ENCODE data around the gene SLC39A6. TPM values are rescaled to one million over a fixed set of nuclear protein-coding genes. Genes with fewer than 3 reads are reported as not detected.
A peak's percentile ranks its signal among the peaks of the same experiment; 100 is the strongest.
"Not testable (repeated sequence)": the region's sequence is repeated elsewhere in the genome, so short reads cannot be mapped to it uniquely, and the experiment has no call there.

The SLC39A6 gene, protein sequence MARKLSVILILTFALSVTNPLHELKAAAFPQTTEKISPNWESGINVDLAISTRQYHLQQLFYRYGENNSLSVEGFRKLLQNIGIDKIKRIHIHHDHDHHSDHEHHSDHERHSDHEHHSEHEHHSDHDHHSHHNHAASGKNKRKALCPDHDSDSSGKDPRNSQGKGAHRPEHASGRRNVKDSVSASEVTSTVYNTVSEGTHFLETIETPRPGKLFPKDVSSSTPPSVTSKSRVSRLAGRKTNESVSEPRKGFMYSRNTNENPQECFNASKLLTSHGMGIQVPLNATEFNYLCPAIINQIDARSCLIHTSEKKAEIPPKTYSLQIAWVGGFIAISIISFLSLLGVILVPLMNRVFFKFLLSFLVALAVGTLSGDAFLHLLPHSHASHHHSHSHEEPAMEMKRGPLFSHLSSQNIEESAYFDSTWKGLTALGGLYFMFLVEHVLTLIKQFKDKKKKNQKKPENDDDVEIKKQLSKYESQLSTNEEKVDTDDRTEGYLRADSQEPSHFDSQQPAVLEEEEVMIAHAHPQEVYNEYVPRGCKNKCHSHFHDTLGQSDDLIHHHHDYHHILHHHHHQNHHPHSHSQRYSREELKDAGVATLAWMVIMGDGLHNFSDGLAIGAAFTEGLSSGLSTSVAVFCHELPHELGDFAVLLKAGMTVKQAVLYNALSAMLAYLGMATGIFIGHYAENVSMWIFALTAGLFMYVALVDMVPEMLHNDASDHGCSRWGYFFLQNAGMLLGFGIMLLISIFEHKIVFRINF
- 10 to 100 TPM; 11.0 to 11.4 TPM for total RNA-seq
- long read RNA-seq, transcript SLC39A6-201 (10 exons, 3,543 nt): major isoform, 16 of 25 reads
- long read RNA-seq, partial matches to known transcripts: 4 of 25 reads
- long read RNA-seq, other reads (novel, unspliced or antisense): 3 of 25 reads

DNA sequence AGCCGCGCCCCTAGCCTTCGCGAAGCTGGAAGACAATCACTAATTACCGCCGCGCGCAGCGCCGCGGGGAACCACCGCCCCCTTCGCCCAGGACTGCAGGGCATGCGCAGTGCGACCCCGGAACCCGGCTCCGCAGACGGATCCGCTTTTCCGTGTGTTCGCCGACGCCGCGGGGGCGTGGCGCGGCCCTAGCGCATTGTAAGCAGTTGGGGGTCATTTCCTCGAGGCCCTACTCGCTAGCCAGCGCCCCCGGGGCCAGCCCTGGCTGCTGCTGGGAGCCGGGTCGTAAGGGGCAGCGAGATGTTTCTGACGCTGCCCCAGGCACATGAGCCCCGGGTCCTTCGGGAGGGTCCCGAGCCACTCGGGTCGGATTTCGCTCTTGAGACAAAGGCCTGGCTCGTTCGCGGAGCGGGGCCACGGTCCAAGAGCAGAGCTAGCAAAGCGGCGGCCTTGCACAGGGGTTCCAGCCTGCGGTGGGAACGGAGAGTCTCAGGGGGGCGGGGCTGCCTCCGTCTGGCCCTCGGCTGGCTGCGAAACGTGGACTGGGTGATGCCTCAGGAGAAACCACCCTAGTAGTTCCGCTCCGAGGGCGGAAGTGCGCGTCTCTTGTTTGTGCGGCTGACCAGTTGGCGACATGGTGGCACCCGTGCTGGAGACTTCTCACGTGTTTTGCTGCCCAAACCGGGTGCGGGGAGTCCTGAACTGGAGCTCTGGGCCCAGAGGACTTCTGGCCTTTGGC is at the start of gene SLC39A6, which contains the start of gene ELP2:
Gene SLC39A6 (minus strand): TSS at position 41 of the 739 bp plus-strand sequence. CDS start 2,333 bp downstream, outside the sequence.
Gene ELP2 (plus strand): TSS at position 600 of the 739 bp plus-strand sequence. CDS start 35 bp downstream, at position 635.
- ATAC-seq: peak; percentile 94
- intact Hi-C loops (cut with DNase I, micrococcal nuclease): no loop called here

DNA sequence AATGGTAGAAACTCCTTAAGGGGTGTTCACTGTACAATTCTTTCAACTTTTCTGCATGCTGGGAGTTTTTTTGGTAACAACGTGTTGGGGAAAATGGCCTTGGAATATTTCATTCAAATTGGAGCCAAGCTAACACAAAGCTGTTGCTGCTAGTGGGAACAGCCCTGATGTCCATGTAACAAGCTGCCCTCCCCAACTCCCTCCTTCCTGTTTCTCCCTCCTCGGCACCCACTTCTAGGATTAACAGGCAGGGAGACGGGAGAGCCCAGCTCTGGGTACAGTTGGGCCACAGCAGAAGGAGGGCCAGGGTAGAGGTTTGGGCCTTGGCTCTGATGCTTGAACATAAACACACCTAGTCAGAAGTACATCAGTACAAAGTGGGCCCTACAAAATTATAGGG is 48.8 kb upstream of the SLC39A6 start:
- intact Hi-C loops (cut with DNase I, micrococcal nuclease): no loop called here
- no peak for DNase-seq
- no peak for ATAC-seq

More for the DNA sequence above, at the start of gene SLC39A6, which contains the start of gene ELP2:
- peak; percentile 96 to 97 for DNase-seq

DNA sequence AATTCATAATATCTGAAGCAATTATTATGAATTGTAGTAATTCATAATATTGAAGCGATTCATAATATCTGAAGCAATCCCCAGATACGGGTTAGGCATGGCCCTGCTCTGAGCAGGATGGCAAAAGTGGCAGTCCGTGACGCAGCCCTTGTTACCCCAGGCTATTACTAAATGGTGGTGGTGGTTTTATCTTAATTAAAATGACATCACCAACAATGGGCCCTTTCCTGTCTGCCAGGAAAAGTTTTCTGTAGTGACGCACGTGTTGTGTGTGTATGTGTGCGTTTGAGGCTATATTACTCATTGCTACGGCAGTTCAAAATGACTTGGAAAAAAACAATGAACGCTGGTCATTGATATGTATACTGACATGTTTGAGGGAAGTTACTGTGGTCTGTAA is 47.6 kb upstream of the SLC39A6 start:
- intact Hi-C loops (cut with DNase I, micrococcal nuclease): no loop called here
- DNase-seq (no peak), ATAC-seq (no peak)

DNA sequence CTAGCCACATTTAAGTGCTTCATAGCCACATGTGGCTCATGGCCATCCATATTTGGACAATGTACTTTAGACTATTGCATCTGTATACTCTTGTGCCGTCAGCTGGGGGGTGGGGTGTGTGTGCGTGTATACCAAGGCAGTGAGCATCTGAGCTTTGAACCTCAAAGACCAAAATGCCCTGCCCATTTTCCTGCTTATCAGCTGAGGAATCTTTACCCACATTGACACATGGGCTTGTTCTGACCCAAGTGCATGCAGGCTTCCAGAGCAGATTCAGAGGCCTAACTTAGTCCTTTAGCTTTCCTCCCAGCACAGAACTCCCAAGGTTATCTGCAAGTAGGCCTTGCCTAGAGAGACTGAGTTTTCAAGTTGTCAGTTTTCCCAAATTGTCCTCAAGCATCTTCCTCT is 47.0 kb upstream of the SLC39A6 start:
- ATAC-seq (peak; percentile 97), DNase-seq (peak; percentile 87 to 88)
- intact Hi-C loops (cut with DNase I, micrococcal nuclease): no loop called here

DNA sequence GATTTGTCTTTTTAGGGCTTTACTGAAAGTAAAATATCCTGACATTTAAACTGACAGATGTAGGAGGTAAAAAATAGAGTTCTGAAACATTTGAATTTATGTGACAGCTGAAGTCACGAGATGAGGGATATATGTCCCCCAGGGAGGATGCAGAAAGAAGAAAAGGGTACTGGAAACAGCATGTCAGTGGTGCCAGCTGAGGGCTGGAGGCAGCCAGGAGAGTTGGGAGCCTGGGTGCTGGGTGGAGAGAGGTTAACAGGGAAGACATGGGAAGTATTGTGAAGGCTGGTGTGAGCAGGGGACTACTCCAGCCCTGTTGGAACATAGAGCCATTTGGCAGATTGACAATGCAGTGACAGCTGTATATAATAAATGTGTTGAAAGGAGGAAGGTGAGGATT is 46.3 kb upstream of the SLC39A6 start:
- peak; percentile 32 for ATAC-seq
- intact Hi-C loops (cut with DNase I, micrococcal nuclease): no loop called here
- DNase-seq: no peak

DNA sequence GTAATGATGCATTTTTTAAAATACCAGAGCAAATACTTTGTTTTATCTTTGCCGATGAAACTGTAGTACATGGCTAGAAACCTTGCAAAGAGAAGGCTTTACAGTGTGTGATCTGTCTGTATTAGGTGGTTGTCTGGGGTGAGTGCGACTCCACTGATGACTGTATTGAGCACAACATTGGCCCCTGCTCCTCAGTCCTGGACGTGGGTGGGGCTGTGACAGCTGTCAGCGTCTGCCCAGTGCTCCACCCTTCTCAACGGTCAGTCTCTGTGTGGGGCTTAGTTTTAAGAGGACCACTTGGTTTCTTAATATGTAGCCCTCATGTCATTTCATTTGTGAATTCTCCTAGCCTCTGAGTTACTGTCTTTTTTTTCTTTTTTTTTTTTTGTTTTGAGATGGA is 40.8 kb upstream of the SLC39A6 start:
- intact Hi-C loops (cut with DNase I, micrococcal nuclease): no loop called here
- peak; percentile 36 for ATAC-seq
- DNase-seq: no peak

DNA sequence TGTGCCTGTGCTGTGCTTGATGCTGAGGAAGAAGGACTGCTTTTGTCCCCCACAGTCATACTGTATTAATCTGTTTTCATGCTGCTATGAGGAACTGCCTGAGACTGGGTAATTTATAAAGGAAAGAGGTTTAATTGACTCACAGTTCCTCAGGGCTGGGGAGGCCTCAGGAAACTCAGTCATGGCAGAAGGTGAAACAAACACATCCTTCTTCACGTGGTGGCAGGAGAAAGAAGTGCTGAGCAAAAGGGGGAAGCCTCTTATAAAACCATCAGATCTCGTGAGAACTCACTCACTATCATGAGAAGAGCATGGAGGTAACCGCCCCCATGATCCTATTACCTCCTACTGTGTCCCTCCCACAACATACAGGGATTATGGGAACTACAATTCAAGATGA is 39.2 kb upstream of the SLC39A6 start:
- ATAC-seq; intact Hi-C loops (cut with DNase I, micrococcal nuclease): not testable (repeated sequence)

DNA sequence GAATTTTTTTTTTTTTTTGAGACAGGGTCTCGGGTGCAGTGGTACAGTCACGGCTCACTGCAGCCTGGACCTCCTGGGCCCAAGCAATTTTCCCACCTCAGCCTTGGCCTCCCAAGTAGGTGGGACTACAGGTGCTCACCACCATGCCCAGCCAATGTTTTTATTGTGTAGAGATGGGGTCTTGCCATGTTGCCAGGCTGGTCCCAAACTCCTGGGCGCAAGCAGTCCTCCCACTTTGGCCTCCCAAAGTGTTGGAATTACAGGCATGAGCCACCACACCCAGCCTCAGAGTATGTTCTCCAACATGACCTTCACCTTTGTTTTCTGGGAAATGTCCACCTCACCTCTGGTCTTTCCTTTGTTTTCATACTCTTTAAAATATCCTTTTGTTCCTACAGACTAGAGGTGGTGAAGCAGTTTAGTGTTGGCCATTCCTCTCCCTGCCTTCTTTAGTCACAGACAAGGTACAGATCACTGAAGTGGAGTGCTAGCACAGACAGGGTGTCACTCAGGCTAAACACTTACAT is 38.6 kb upstream of the SLC39A6 start:
- ATAC-seq (no peak), DNase-seq (no peak)
- intact Hi-C loops (cut with DNase I, micrococcal nuclease): no loop called here

More for the DNA sequence above, 39.2 kb upstream of the SLC39A6 start:
- DNase-seq: not testable (repeated sequence)

DNA sequence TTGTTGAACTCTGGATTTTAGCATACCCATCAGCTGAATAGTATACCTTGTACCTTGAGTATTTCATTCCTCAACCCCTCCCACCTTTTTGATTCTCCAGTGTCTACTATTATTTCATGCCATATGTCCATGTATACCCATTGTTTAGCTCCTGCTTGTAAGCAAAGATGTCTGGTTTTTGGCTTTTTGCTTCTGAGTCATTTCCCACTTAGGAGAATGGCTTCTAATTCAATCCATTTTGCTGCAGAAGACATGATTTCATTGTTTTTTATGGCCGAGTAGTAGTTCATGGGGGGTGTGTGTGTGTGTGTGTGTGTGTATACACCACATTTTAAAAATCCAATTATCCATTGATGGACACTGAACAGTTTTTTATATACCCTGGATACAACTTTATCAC is 33.8 kb upstream of the SLC39A6 start:
- DNase-seq (no peak), ATAC-seq (no peak)
- intact Hi-C loops (cut with DNase I, micrococcal nuclease): no loop called here

DNA sequence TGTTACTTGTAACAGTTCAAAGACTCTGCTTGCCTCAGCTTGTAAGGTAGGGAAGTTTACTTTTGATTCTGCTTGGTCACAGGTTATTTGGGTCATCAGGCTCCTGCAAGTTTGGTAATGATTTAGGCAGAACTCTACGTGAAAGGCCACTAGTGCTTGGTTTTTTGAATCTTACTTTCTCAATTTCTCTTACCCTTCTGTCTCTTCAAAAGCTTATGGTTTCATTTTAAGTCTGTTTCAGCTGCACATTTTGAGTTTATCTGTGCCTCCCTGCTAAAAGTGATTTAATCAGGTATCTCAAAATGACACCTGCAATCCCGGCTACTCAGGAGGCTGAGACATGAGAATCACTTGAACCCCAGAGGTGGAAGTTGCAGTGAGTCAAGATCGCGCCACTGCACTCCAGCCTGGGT is 31.8 kb upstream of the SLC39A6 start:
- DNase-seq (no peak), ATAC-seq (no peak)
- intact Hi-C loops (cut with DNase I, micrococcal nuclease): no loop called here

DNA sequence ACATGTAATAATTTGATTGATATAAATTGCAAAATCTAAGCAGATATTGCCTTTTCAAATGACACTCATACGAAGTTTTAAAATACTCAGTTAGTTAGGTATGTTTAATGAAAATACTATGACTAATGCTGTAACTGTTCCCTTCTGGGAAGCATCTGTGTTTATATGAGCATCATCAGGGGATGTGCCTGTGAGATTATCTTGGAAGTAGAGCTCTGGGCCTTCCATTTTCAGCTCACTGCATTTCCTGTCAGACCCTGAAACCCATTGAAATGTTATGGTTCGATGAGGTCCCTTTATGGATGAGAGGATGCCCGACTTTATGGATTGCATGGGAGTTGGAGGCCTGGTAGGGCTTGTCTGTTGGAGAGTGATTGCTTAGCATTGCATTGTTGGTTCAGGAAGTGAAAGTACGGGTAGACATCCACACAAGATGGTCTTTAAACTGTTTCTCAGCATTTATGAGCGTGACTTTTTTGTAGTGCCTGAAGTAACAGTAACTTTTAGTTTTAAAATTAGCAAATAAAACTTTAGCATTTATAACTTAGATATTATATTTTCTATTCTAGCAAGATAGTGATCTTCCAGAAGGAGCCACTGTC is 29.2 kb upstream of the SLC39A6 start:
- DNase-seq (no peak), ATAC-seq (no peak)
- intact Hi-C loops (cut with DNase I, micrococcal nuclease): no loop called here

DNA sequence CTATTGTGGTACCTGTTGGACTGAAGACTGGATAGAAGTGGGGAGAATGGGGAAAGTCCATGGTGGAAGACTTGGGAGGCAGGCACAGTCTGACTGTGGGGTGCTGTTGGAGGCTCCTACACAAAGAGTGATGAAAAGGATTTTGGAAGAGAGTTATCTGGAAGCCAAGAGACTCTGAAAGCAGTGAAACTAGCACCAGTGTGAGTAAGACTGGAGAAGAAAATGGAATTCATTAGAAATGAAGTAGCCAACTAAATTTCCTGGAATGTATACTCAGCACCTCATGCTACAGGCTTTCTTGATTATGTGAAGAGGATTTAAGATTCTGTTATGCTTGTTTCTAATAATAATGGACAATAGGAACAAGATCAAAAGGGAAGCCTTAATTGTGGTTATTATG is 28.3 kb upstream of the SLC39A6 start:
- ATAC-seq: no peak
- intact Hi-C loops (cut with DNase I, micrococcal nuclease): no loop called here
- no peak for DNase-seq

DNA sequence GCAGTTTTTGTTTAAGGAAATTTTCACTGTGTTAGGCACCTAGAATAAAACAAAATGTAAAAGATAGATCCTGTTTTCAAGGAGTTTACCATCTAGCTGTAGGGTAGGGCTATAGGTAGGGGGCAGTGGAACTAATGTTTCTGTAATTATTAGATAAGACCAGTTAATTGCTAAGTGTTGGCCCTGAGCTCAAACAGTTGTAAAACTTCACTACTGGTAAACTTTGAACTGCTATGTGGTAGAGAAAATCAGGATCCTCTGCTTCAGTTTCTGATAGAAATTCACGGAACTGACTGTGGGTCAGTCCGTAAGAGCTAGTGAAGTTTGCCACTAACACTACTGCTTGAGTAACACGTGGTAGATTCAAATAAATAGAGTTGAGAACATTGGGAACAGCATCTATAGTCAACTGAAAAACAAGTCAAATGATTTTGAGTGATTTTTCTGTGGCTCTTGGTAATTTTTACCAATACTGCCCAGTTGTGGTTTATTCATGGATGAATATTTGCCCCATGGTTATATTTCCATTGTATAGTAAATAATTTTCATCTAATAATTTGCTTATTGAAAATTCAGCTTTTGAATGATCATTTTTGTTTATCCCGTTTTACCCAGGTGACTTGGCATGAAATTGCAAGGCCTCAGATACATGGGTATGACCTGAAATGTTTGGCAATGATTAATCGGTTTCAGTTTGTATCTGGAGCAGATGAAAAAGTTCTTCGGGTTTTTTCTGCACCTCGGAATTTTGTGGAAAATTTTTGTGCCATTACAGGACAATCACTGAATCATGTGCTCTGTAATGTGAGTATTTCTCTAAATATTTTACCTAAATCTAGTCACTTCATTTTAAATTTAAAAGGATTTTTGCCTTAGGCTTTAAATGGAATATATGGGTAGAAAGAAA is 27.0 kb upstream of the SLC39A6 start:
- intact Hi-C loops (cut with DNase I, micrococcal nuclease): no loop called here
- DNase-seq (no peak), ATAC-seq (no peak)

DNA sequence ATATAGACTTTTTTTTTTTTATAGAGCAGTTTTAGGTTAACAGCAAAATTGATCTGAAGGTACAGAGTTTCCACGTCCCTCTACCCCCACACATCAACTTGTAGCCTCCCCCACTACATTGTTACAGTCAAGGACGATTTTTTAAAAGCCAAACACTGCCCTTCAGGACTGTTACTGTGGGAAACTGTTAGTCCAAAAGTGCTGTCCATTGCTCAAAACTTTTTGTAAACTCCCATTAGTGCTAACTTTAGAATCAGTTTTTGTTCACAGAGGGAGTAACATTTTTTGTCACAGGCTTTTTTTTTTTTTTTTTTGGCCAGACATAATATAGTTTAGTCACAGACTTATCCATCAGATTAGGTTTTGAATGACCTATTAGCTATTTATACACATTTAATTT is 24.6 kb upstream of the SLC39A6 start:
- intact Hi-C loops (cut with DNase I, micrococcal nuclease): no loop called here
- DNase-seq: no peak
- ATAC-seq: no peak

DNA sequence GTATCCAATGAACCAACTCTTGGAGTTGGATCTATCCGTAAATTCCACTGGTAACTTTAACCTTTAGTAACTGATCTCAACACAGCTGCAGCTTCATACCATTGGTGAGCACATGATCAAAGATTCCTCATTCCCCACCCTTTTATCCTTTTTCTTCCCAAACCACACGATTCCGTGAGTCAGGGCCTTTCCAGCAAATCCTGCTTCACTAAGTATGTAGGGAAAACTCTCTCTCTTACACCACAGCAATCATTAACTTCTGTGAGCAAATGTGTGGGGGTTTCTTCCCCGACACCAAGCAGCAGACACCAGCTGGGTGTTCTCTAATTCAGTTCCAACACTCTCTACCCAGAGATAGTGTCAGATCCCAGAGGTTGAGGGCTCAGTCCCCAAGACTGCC is 24.1 kb upstream of the SLC39A6 start:
- intact Hi-C loops (cut with DNase I, micrococcal nuclease): no loop called here
- ATAC-seq (no peak), DNase-seq (no peak)

DNA sequence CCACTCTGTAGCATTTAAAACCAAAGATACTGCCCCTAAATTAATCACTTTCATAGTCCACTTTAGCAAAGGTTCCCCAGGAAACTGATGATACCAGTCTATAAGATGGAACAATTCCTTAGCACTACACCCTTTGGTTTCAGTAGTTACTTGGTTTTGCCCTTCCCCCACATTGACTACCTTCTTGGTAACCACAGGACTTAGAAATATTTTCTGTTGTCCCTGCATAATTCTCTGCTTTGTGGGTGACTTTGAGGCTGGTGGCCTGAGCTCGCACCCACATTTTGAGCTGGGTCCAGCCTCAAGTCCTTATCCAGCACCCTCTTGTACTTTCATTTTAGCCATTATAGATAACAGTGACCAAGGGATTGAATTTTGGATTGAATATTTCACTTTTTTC is 23.6 kb upstream of the SLC39A6 start:
- ATAC-seq (no peak), DNase-seq (no peak)
- intact Hi-C loops (cut with DNase I, micrococcal nuclease): no loop called here

DNA sequence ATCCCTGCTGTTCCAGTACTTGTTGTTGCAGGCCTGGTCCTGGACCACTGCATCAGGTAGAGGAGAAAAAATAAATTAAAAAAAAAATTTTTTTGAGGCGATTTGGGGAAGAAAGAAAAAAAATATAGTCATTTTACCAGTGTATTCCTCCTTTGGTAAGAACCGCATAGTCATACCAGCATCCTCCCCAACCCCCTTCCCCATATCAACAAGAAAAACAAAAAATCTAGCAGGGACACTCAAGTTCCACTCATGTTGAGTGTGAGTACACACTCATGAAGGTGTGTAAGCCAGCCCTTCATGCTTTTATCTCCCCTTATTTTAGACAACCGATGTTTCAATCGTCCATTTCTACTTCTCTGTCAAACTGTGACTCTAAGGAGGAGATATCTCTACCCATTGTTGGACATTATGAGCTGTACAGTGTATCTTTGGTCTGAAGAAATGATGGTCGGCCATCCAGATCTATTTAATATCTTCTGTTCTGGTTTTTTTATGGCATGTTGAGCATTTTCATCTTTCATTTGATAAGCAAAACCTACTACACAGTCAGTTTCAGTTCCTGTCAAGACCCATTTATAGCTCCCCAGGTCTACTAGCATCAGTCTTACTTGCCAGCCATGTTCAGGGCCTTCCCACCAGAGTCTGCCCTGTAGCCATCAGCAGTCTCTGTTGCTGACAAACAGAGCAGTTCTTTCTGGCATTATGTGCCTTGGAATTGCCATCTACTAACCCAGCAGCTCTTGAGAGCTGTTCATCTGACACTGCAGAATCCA is 20.6 kb upstream of the SLC39A6 start:
- ATAC-seq (no peak), DNase-seq (no peak)
- intact Hi-C loops (cut with DNase I, micrococcal nuclease): no loop called here
